Measurements from ENCODE around the gene ARHGAP10.
"Not testable (repeated sequence)": the region's sequence is repeated elsewhere in the genome, so short reads cannot be mapped to it uniquely, and the experiment has no call there.

Gene ARHGAP10

DNA sequence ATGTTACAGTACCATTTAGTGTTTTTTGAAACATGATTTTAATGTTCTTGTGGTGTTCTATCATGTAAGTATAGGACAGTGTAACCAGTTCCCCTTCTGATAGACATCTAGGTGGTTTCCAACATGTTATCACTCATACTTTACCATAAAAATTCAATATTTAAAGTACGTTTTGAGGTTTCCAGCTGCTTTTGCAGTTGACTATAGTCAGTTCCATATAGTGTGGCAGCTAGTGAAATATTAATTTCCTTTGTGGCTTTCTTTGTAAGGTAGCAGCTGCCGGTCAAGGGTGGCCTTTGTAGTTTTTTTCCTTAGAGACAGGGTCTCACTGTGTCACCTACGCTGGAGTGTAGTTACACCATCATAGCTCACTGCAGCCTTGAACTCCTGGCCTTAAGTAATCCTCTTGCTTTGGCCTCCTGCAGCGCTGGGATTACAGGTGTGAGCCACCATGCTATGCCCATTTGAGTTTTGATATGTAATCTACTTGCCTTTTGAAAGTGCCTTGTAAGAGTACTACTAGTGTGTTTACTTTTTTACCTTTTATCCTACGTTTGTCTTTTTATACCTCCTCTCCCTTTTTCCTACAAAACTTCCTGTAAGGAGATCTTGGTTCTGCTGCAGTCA, 63.0 kb downstream of the ARHGAP10 start:
- no peak for DNase-seq (ENCODE audit: low read depth)

DNA sequence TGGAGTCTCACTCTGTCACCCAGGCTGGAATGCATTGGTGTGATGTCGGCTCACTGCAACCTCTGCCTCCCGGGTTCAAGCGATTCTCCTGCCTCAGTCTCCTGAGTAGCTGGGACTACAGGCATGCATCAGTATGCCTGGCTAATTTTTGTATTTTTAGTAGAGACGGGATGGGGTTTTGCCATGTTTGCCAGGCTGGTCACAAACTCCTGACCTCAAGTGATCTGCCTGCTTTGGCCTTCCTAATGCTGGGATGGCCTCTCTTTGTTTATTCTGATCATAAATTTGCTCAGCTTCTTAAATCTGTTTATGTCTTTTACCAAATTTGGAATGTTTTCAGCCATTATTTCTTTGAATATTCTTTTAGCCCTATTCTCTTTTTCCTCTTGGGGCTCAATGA, 67.2 kb downstream of the ARHGAP10 start:
- DNase-seq (ENCODE audit: low read depth): not testable (repeated sequence)

DNA sequence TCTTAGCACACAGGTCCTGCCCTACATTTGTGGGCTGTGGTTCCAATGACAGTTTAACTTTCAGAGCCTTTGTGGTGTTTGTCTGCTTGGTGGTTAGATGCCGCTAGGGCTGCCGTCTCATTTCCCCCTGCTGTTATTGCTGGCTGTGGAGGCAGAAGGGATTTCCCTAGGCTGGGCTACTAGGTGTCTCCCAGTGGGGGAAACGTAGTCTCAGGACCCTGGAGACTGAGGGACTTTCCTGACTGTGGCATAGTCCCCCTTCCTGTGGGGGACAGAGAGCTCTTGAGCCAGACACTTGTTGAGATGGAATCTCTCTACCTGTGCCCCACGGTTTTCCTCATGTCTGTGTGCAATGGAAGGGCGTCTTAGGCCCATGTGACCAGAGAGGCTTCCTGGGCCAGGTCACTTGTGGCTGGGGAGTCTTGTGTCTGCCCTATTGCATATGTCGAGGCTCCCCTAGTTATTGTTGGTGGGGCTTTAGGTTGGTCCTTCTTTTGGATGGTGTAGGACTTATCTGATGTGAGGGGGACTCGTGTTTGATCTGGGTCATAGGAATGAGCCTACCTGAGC, 68.2 kb downstream of the ARHGAP10 start:
- no peak for DNase-seq (ENCODE audit: low read depth)

DNA sequence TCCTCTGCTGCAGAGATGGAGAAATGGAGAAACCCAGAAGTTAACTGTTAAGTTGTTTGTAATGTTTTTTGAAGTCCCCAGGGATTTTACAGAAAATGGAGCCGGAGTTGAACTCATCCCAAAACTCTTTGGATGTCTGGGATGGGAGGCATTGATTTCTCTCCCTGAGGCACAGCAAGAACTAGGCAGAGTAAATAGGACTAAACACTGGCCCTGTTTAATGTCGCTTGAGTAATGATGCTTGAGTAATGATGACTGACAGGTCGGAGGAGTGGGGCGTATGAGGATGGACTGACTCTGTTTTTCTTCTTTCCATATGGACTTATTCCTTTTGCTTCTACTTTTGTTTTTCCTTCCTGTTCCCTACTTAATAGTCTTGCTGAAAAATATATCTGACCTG, 69.9 kb downstream of the ARHGAP10 start:
- no peak for DNase-seq (ENCODE audit: low read depth)

DNA sequence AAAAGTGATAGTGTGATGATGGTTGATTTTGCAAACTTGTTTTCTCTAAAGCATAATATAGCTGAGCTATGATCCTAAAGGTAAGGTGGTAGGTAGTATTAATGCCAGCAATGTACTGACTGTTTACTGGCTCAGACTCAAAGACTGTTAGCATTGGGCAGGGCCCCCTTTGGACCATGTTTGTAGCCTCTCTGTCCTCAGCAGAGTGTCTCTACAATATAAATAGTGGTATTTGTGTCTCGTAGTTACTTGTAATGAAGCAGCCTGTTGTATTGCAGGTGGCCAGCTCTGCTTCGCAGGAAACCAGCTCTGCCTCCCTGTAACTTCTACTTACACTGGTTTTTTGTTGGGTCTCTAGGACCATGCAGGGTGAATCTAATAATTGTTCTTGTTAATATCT, 70.5 kb downstream of the ARHGAP10 start:
- DNase-seq (ENCODE audit: low read depth): no peak

DNA sequence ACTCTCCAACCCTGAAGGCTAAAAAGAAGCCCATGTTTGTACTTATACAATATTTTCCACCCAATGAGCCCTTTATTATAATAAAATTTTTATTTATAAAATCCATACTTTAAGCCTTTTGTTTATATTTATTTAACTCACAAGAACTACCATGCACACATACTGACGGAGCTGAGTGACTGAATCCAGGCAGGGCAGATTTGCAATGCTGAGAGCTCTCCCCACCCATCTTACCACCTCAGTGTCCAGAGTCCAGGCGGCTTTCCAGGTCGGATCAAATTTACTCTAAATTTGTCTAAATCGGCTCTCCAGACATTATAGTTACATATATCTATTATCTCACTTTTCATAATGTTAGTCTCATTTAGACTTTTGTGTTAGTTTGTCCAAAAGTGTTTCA, 74.1 kb downstream of the ARHGAP10 start:
- DNase-seq (ENCODE audit: low read depth): no peak

DNA sequence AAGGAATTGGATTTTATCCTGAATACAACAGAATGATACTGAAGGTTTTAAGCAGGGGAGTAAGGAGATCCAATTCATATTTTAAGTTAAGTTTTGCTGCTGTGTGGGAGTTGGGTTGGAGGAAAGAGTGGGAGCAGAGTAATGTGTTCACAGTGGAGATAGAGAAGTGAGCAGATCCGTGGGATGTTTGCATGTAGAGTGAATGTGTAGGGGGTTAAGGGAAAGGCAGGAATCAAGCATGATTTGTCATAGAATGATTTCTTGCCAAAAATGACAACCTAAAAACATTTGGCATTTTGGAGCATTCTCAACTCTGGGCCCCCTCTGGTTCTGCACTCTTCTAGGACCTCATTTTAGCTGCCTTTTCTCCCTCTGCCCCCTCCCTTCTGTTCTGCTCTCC, 76.6 kb downstream of the ARHGAP10 start:
- DNase-seq (ENCODE audit: low read depth): no peak

DNA sequence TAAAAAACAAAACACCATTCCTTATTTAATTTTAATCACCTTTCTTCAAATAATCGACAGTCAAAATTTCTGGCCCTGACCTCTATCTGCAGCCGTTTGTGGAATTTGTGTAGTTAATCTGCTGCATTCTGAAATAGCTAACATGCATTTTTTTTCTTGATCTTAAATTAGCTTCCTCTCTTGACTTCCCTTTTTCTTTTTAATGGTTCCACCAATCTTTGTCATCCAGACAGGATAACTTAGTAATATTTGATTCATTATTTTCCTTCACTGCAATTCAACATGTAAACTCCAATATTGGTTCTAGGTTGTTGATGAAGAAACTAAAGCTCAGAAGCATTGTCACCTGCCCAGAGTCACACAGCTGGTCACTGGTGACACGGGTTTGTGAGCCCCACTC, 77.3 kb downstream of the ARHGAP10 start:
- no peak for DNase-seq (ENCODE audit: low read depth)

DNA sequence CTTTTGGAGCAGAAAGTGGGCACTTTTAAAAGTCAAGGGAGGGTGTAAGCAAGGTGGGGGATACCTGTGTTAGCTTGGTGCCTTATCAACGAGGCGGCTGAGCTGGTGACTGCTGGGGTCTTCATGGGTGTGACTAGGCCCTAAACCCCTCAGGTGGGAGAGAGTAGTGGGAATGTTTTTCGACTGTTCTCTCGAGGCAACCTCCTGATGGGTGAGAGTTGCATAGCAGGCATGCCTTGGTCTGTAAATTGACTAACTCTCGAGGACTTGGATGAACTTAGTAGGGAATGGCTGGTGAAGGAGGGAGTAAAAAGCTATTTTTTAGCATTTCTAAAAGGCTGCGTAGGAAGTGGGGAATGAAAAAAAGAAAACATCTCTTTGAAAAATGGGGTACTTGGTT, 80.0 kb downstream of the ARHGAP10 start:
- DNase-seq (ENCODE audit: low read depth): no peak

DNA sequence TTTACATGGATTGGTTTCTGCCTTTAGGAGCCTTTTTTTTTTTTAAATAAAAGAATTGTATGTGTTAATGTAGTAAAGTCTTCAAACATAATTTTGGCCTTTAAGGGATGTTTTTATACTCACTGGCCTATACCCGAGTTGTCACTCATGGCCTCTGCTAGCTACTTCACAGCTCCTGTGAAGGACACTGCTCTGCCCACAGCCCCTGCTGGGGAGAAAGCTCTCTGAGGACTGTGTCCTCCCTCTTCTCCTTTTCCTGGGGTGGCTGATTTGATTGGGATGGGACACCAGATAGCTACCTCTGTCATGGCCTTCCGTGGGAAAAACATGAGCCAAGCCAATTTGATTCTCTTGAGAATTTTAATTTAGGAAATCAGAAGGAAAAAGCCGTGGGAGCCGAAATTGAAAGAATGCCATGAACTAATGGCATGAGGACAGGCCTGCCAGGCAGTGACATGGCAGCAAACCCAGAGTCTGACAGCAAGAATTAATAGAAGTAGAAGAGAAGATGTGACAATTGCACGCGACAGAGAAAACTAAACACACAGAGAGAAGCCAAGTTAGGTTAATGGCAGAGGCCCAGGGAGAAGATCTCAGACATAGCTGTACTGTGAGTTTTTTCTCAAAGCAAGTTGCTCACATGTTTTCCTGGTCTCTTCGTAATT, 81.4 kb downstream of the ARHGAP10 start:
- DNase-seq (ENCODE audit: low read depth): no peak

DNA sequence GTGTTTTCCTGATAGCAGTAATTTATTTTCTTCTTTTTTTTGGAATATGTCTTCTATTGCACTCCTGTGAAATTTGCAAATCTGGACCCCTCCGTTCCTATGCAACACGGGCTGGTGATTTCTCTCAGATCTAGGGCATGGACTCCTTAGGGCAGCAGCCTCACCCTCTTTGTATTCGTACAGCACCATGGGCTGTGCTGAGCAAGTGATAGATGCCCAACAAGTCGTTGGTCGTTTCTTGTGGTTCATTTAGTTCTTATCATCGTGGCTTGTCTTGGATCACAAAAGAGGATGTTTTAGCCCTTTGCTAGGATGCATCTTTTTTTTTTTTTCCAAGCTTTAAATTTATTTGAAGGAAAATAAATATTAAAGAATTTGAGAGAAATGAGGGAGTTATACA, 82.1 kb downstream of the ARHGAP10 start:
- no peak for DNase-seq (ENCODE audit: low read depth)

DNA sequence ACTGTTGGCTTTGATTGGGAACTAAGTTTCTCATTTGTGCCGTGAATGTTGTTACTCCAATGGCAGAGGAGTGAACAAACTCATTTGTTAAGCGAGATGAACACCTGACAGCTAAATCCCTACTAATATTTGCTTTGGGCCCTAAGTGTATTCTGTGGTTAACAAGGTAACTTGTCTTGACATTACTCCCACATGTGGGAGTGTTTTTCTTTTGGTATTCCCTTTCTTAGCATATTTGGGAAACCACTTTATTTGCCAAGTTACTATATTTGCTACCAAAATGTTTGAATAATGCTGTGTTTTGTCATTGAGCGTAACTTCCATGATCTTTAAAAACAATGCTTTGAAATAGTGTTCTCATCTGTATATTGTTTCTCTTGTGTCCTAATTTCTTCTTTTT, 82.5 kb downstream of the ARHGAP10 start:
- no peak for DNase-seq (ENCODE audit: low read depth)

DNA sequence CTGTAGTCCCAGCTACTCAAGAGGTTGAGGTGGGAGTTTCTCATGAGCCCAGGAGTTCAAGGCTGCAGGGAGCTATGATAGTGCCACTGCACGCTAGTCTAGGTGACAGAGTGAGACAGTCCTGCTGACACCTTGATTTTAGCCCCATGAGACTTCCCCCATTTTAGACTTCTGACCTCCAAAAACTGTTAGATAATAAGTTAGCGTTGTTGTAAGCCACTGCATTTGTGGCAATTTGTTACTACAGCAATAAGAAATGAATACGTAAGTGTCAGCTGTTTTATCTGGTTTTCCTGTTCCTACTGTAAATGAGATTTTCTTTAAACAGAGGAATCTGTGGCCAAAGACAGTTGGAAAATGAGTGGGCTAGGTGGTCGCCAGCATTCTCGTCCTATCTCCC, 83.9 kb downstream of the ARHGAP10 start:
- DNase-seq (ENCODE audit: low read depth): no peak

DNA sequence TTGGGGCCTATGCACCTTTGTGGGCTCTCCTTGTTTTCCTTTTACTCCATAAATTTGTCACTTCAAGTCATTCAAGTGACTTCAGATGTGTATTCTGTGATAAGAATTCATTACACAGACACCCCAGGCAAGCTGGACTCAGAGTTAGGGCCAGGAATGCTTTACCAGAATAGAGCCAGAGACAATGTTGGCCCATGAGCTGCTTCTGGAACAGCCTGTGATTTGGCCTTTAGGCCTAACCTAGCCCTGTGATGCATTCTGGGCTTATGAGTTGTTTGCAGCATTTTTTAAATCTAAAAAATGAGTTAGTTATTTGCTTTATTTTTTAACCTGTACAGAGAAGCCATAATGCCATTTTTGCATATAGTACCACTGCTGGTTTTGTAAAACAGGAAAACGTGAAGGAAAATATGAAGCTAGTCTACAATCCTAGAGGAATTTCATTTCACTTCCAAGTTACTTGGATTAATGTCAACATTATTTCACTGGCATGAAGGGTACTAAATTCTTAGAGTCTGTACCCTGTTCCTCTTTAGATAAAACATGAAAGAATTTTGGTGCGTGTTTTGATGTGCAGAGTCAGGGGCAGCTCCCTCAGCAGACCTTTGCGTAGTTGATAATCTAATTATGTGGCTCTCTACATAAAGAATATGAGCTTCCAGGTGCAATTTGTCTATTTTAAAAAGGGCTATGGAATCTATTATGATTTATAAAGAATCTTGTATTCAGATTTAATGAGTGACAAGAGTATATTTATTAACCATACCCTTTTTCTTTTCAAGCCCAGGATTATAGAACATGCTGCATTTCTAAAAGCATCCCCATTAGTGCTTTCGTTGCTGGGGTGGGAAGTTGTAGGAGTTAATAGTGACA, 84.7 kb downstream of the ARHGAP10 start:
- no peak for DNase-seq (ENCODE audit: low read depth)

DNA sequence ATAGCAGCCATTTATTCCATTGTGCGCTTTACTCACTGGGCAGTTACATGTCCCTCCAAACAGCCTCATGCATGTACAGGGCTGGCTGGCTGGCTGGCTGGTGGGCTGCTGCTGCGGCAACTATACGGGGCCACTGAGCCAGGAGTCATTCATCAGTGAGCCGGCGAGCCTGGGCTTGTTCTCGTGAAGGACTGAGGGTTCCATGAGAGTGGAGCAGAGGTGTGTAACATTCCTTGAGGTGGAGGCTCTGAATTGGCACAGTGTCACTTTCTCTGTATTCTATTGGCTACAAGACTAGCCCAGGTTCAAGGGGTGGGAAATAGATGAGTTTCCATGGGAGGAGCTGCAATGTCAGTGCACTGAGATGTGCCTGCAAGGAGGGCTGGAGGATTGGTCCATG, 89.1 kb downstream of the ARHGAP10 start:
- DNase-seq (ENCODE audit: low read depth): no peak

DNA sequence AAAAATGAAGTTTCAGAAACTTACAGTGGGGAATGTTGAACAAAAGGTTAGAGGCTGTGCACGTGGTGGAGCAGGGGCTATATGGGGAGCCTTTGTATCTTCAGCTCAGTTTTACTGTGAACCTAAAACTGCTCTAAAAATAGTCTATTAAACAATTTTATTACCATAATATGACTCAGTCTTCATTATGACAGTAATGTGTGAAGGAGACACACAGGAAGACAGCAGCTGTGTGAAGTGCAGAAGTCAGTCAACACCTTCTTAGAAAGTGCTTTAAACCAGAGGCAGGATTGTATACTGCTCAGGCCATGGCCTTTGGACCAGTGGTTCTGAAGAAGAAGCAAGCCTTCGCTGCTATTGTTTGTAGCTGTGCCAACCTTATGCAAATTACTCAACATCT, 89.7 kb downstream of the ARHGAP10 start:
- DNase-seq (ENCODE audit: low read depth): no peak

DNA sequence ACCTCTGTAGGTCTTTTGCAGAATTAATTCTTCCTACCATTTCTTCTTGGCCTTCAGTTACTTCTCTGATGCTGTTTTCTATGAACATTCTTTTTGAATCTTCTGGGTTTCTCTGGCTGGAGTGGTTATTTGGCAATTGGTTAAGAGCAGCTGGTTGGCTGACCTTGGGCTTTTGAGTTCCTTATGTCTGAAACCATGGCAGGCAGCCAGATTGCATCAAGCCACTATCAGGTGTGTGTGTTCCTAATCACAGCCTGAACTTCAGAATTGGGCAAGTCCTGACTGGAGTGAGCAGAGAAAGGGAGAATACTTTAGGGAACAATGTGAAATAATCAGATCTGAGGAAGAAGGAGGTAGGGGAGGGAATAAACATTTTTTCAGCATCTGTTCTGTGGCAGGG, 90.2 kb downstream of the ARHGAP10 start:
- DNase-seq (ENCODE audit: low read depth): no peak

DNA sequence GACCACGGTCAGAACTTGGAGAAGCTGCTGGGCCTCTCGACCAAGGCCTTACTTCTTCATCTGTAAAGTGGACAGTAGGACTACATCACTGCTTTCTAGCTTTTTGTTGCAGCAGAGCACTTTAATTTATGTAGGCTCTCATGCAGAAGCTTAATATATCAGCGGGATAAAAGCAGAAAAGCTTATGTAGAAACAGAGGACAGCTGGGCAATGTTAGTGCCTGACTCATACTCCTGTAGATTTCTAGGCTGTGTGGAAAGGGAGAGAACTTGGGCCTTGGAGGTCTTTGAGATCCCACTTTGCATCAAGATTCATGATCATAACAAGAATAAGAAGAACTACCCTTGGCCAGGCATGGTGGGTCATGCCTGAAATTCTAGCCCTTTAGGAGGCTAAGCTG, 91.2 kb downstream of the ARHGAP10 start:
- DNase-seq (ENCODE audit: low read depth): no peak

DNA sequence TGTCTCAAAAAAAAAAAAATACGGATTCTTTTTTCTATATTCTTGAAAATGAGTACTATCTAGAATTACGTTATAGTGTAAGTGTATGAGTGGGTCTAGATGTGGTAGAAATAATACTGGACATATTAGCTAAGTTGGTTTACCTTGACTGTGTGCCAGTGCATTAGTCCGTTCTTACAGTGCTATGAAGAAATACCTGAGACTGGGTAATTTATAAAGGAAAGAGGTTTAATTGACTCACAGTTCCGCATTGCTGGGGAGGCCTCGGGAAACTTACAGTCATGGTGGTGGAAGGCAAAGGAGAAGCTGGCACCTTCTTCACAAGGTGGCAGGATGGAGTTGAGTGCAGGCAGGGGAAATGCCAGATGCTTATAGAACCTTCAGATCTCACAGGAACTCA, 92.4 kb downstream of the ARHGAP10 start:
- DNase-seq (ENCODE audit: low read depth): no peak

DNA sequence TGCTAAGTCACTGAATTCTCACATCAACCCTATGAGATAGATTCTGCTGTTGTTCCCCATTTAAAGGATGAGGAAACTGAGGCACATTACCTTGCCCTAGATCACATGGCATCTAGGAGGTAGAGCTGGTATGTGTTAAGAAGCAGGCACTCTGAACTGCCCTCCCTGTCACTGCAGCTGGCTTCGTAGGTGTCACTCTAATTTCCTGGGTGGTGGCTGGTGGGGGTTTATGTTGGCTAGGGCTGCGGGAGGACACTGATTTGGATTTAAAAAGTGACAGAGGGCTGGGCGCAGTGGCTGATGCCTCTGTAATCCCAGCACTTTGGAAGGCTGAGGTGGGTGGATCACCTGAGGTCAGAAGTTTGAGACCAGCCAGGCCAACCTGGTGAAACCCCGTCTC, 93.0 kb downstream of the ARHGAP10 start:
- no peak for DNase-seq (ENCODE audit: low read depth)

DNA sequence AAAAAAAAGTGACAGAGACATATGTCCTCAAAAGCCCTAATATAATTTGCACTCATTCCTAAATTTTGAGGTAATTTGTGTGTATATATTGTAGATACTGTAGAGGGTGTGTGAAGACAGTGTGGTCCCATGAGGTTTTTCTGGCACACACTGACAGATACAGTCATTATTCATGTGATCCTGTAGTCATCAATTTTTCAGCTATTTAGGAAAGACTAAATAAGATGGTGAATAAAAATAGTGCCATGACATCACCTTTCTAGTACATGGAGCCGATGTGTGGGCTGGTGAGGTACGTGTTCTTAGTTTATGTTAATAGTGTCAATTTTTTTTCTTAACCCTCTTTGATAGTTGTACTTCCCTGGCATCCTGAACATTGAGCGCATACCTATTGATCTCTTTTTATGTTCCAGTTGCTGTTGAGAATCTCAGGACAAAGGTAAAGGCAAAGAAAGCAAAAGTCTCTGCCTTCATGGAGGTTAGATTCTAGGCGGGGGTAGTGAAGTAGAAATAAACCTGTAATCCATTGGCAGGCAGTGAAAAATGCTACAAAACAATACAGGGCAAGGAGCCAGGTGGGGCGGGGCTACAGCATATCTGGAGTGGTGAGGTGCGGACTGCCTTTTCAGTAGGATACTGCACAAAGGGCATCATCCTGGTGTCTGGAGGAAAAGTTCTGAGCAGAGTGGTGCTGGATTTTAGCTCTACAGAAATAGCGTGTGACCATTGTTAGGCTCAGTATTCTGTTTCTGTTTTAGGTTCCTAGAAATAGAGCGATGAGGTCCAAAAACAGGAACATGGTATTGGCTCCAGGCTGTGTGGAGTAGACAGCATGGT, 93.8 kb downstream of the ARHGAP10 start:
- DNase-seq (ENCODE audit: low read depth): no peak

DNA sequence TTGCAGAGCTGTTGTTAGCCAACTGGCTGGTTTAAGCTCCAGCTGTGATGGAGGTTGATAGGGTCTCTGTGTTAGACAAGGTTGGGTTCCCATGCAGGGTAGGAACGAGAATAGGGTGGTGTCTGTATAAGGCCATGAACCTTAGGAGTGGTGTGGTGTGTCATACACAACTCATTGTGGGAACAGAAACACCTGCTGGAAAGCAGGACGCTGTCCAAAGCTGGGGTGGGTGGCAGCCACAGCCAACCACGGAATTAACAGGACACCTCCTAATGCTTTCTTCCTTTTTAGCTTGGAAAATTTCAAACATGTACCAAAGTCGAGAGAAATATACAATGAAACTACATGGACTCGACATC, 94.4 kb downstream of the ARHGAP10 start:
- DNase-seq (ENCODE audit: low read depth): no peak

All from non-pigmented ciliary epithelial cell (primary cell).